A673 (cell line): Measurements from ENCODE around the gene LPO. TPM values are rescaled to one million over a fixed set of nuclear protein-coding genes. Genes with fewer than 3 reads are reported as not detected.

Experiments
- BruUV-seq: library from RNA; stranded (reverse); fragments of 400-500 nt; replicated peaks from 2 replicates; lab custom pipeline; 2021; lab: Mats Ljungman, UMichigan
- CTCF ChIA-PET: fragments of 300-600 bp; sonication (Branson Sonifier 250); formaldehyde crosslinking; loops from one replicate; lab custom pipeline; 2022; ENCODE audit warnings: antibody characterized with exemption; lab: Charles Lee
- POLR2A ChIA-PET: fragments of 300-600 bp; sonication (Branson Sonifier 250); formaldehyde crosslinking; loops from one replicate; lab custom pipeline; 2022; ENCODE audit warnings: antibody characterized with exemption; ENCODE audit not compliant: low non-redundant PET; lab: Charles Lee
- DNase-seq: peaks from one replicate; pipeline ENCODE4 v3.0.0-alpha.2; 2015; ENCODE audit warnings: low spot score
- H3K27ac ChIP-seq: fragments of 200-600 bp; sonication (generic); 2 replicates; pipeline ENCODE4 v1.5.1; 2016; ENCODE audit warnings: mixed run types, low read depth, mild to moderate bottlenecking, mixed read lengths, antibody characterized with exemption, low read length; ENCODE audit not compliant: poor library complexity, severe bottlenecking
- H3K27me3 ChIP-seq: fragments of 200-600 bp; sonication (generic); replicated peaks from 2 replicates; pipeline ENCODE4 v1.6.1; 2017; ENCODE audit warnings: mixed run types, low read depth, mild to moderate bottlenecking, mixed read lengths, antibody characterized with exemption, low read length; ENCODE audit not compliant: insufficient read depth, poor library complexity
- H3K36me3 ChIP-seq: fragments of 200-600 bp; sonication (generic); 2 replicates; pipeline ENCODE4 v1.6.1; 2016; ENCODE audit warnings: mixed run types, mild to moderate bottlenecking, mixed read lengths, antibody characterized with exemption, low read length; ENCODE audit not compliant: insufficient read depth, poor library complexity, severe bottlenecking
- H3K4me1 ChIP-seq: fragments of 200-600 bp; sonication (generic); 2 replicates; pipeline ENCODE4 v1.6.1; 2017; ENCODE audit warnings: mixed run types, mild to moderate bottlenecking, mixed read lengths, antibody characterized with exemption, low read length; ENCODE audit not compliant: insufficient read depth, poor library complexity, severe bottlenecking
- H3K4me3 ChIP-seq: fragments of 200-600 bp; sonication (generic); 2 replicates; pipeline ENCODE4 v1.5.1; 2016; ENCODE audit warnings: low read depth, mixed run types, mild to moderate bottlenecking, mixed read lengths, low read length; ENCODE audit not compliant: poor library complexity, severe bottlenecking
- H3K9me3 ChIP-seq: fragments of 200-600 bp; sonication (generic); 2 replicates; pipeline ENCODE4 v1.6.1; 2016; ENCODE audit warnings: mixed run types, low read depth, mild to moderate bottlenecking, mixed read lengths, antibody characterized with exemption, low read length; ENCODE audit not compliant: poor library complexity, severe bottlenecking
- CTCF ChIP-seq: fragments of 300-800, 200-600 bp; sonication (generic); conservative IDR thresholded peaks from 2 replicates; pipeline ENCODE4 v1.5.1; 2017; ENCODE audit warnings: low read depth, mild to moderate bottlenecking, antibody characterized with exemption, low read length, moderate library complexity, mixed read lengths
- EZH2 ChIP-seq: fragments of 200-600 bp; sonication (generic); IDR thresholded peaks from 2 replicates; pipeline ENCODE4 v1.6.1; 2017; ENCODE audit warnings: borderline replicate concordance, low read depth, mild to moderate bottlenecking, mixed read lengths, antibody characterized with exemption, low read length; ENCODE audit not compliant: poor library complexity, severe bottlenecking
- intact Hi-C: fragments of 100-400 bp; cut with micrococcal nuclease; formaldehyde crosslinking; loops from one replicate; pipeline ENCODE4 v1.10.0; 2022; ENCODE audit not compliant: unreplicated experiment
- total RNA-seq: library from RNA; stranded (reverse); gene quantifications from 2 replicates; pipeline ENCODE4 v1.2.3, GENCODE V29; 2021

LPO gene
- total RNA-seq, 1 experiment from 2014 or later = 0.34 TPM

DNA sequence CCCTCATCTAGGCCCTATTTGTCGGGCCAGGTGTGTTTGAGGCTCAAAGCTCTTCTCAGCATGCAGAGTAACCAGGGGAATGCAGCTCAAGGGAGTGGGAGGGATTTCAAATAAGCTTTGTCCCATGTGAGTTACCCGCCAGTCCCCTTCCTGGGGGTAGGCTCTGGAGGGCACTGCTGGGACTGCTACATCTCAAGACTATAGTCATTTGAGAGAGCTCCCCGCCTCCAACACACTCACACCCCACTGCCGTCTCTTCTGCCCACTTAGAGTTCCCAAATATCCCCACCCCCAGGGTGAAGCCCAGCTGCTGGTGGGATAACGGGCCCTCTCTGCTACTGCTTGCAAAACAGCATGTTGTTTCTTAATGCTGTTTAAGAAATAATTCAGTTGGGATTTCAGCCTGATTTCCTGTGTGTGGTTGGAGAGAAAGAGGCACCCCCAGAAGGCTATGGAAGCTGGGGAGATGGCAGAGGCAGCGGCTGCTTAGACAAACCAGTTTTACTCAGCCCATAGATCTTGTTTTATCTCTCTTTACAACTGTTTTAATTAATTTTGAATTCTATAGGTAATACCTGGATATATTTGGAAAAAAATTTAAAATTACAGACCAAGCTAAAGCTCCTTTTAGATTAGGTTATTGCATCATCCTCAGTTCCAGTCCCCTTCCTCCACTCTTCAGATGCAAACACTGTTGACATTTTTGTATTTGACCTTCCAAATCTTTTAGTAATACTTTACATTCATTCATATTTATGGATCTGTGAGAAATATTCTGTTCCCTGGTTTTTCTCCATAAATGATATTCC lies 46.4 kb downstream of the LPO start:
- Histone ChIP-seq H3K27me3 (peaks cover 8% of the 10 kb centered on the region), H3K4me1 (peaks cover 6% of the 10 kb centered on the region), H3K36me3 (no peaks in the 10 kb centered on the region), H3K4me3 (no peak overlapping the region), H3K27ac (peak overlapping the region; percentile 39), H3K9me3 (no peaks in the 10 kb centered on the region)
- intact Hi-C loops = no loop called here
- CTCF ChIA-PET = interaction anchor here (1.0 kb wide), 1 partner anchor 35 kb away, joined by 3 read pairs; no protein-coding TSS in a partner anchor
- POLR2A ChIA-PET = no interaction called here
- peak; percentile 29 for DNase-seq
- no TSS peak for BruUV-seq
- TF ChIP-seq CTCF (no peak), EZH2 (no peak)

DNA sequence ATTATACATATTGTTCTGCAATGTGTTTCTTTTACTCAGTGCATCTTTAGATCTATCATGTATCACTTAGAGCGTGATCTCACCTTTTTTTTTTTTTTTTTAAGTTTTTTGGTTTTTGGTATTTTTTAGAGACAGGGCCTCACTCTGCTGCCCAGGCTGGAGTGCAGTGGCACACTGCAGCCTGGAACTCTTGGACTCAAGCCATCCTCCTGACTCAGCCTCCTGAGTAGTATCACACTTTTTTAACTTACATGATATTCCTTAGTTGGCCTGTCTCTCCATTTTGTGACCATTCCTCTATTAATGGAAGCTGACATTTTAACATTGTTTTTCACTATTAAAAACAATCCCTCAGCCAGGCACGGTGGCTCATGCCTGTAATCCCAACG lies 47.0 kb downstream of the LPO start:
- Histone ChIP-seq H3K4me3 (no peak overlapping the region), H3K27ac (peak overlapping the region; percentile 39), H3K36me3 (no peaks in the 10 kb centered on the region), H3K9me3 (no peaks in the 10 kb centered on the region), H3K27me3 (peaks cover 2% of the 10 kb centered on the region), H3K4me1 (peaks cover 6% of the 10 kb centered on the region)
- ChIA-PET POLR2A (no interaction called here), CTCF (interaction anchor here (1.0 kb wide), 1 partner anchor 36 kb away, joined by 3 read pairs; no protein-coding TSS in a partner anchor)
- no TSS peak for BruUV-seq
- intact Hi-C loops = no loop called here
- no peak for DNase-seq
- TF ChIP-seq CTCF (no peak), EZH2 (no peak)

DNA sequence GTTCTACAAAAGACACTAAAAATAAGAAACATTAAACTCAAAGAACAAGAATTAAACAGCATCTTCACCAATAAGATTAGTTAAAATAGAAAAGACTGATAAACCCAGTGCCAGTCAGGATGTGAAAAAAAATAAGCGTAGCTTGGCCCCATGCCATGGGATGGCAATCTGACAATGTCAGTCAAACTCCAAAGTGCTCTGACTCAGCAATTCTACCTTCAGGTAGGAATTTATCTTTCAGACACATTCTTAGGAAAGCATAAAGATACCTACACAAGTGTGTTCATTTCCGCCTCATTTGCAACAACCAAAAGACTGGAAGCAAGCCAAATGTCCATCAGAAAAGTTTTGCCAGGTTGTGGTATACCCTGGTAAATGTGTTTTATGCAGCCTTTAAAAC lies 51.5 kb downstream of the LPO start:
- Histone ChIP-seq H3K36me3 (no peaks in the 10 kb centered on the region), H3K4me1 (peaks cover 6% of the 10 kb centered on the region), H3K9me3 (no peaks in the 10 kb centered on the region), H3K27ac (no peak overlapping the region), H3K27me3 (peaks cover 34% of the 10 kb centered on the region), H3K4me3 (no peak overlapping the region)
- DNase-seq = no peak
- TF ChIP-seq EZH2 (no peak), CTCF (no peak)
- no TSS peak for BruUV-seq
- POLR2A ChIA-PET = no interaction called here
- CTCF ChIA-PET = no interaction called here
- intact Hi-C loops = no loop called here
